Parathyroid adenoma (tissue), 2 donors: ENCODE results near the gene TTN.
A peak's percentile ranks its signal among the peaks of the same experiment; 100 is the strongest.

Experiments
- H2AFZ ChIP-seq: fragments of 300-600 bp; sonication (generic); one replicate; pipeline ENCODE4 v1.7.0; 2017; ENCODE audit warnings: antibody characterized with exemption, mild to moderate bottlenecking
- H3K27ac ChIP-seq: fragments of 300-600 bp; sonication (generic); one replicate; pipeline ENCODE4 v1.7.0; 2017
- H3K27me3 ChIP-seq: fragments of 300-600 bp; sonication (generic); one replicate; pipeline ENCODE4 v1.7.0; 2017; ENCODE audit warnings: low read length; ENCODE audit not compliant: control insufficient read depth, insufficient read depth
- H3K36me3 ChIP-seq: fragments of 300-600 bp; sonication (generic); one replicate; pipeline ENCODE4 v1.7.0; 2017; ENCODE audit warnings: low read length; ENCODE audit not compliant: control insufficient read depth, insufficient read depth
- H3K4me1 ChIP-seq: fragments of 300-600 bp; sonication (generic); one replicate; pipeline ENCODE4 v1.7.0; 2017; ENCODE audit warnings: control low read depth
- H3K4me2 ChIP-seq: fragments of 300-600 bp; sonication (generic); one replicate; pipeline ENCODE4 v1.7.0; 2017; ENCODE audit warnings: low read length
- H3K4me3 ChIP-seq: fragments of 300-600 bp; sonication (generic); one replicate; pipeline ENCODE4 v1.7.0; 2017; ENCODE audit warnings: low read depth, low read length
- H3K79me2 ChIP-seq: fragments of 300-600 bp; sonication (generic); one replicate; pipeline ENCODE4 v1.7.0; 2017; ENCODE audit warnings: control low read depth
- H3K9ac ChIP-seq: fragments of 300-600 bp; sonication (generic); one replicate; pipeline ENCODE4 v1.7.0; 2017; ENCODE audit warnings: mild to moderate bottlenecking
- H3K9me3 ChIP-seq: fragments of 300-600 bp; sonication (generic); one replicate; pipeline ENCODE4 v1.7.0; 2017; ENCODE audit warnings: low read length; ENCODE audit not compliant: control insufficient read depth
- CTCF ChIP-seq: fragments of 300-600 bp; sonication (generic); IDR thresholded peaks from one replicate; pipeline ENCODE4 v1.7.0; 2017; ENCODE audit warnings: antibody characterized with exemption, mild to moderate bottlenecking
- donor health status: primary hyperparathyroidism.

The TTN gene

DNA sequence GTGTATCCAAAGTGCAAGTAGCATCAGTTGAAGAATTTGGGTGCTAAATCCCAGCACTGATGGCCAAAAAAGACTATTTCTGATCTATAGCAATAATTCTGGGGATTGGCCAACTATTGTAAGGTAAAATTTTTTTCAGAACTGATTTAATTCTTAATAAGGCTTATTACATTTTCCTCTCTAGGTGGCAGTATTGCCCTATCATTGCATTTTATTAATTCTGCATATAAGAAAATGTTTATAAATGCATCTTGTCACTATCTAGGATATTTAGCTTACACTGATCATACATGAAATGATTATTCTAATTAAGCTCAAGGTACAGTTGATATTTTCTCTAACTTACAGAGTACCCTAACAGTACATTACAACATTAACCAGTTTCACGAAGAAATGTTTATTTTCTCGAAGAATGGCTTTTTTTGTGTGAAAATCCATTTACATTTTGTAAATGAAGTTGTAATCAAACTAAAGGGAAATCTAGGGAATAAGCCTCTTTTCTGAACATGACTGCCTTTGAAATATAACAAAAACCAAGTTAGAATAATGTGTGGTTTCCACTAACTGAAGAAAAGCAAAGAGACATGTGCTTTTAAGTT lies 11.0 kb downstream of the TTN start:
- Histone ChIP-seq H3K36me3 (no peaks in the 10 kb centered on the region), H3K27ac (no peak overlapping the region), H3K4me3 (no peak overlapping the region), H3K79me2 (no peaks in the 10 kb centered on the region), H3K4me1 (no peaks in the 10 kb centered on the region), H3K9ac (no peak overlapping the region), H3K27me3 (no peaks in the 10 kb centered on the region), H3K4me2 (no peak overlapping the region), H3K9me3 (peaks cover 2% of the 10 kb centered on the region), H2AFZ (no peak overlapping the region)
- peak; percentile 42 for TF ChIP-seq CTCF

GRCh38 chr2:178787934-178788333 lies 19.3 kb downstream of the TTN start:
- Histone ChIP-seq H3K4me1 (no peaks in the 10 kb centered on the region), H3K79me2 (no peaks in the 10 kb centered on the region), H2AFZ (no peak overlapping the region), H3K27ac (no peak overlapping the region), H3K4me2 (no peak overlapping the region), H3K36me3 (no peaks in the 10 kb centered on the region), H3K27me3 (no peaks in the 10 kb centered on the region), H3K9ac (no peak overlapping the region), H3K9me3 (no peaks in the 10 kb centered on the region), H3K4me3 (no peak overlapping the region)
- TF ChIP-seq CTCF = no peak

GRCh38 chr2:178787155-178787554 lies 20.1 kb downstream of the TTN start:
- H3K9me3 ChIP-seq = no peaks in the 10 kb centered on the region
- H3K36me3 ChIP-seq = no peaks in the 10 kb centered on the region
- no peak overlapping the region for H3K27ac ChIP-seq
- H3K27me3 ChIP-seq = no peaks in the 10 kb centered on the region
- no peaks in the 10 kb centered on the region for H3K79me2 ChIP-seq
- H3K4me3 ChIP-seq = no peak overlapping the region
- no peak overlapping the region for H2AFZ ChIP-seq
- no peaks in the 10 kb centered on the region for H3K4me1 ChIP-seq
- H3K9ac ChIP-seq = no peak overlapping the region
- no peak for TF ChIP-seq CTCF
- H3K4me2 ChIP-seq = no peak overlapping the region

GRCh38 chr2:178783889-178784288 lies 23.3 kb downstream of the TTN start:
- Histone ChIP-seq H3K79me2 (no peaks in the 10 kb centered on the region), H3K4me3 (no peak overlapping the region), H3K9ac (no peak overlapping the region), H3K4me2 (no peak overlapping the region), H3K27ac (no peak overlapping the region), H3K27me3 (no peaks in the 10 kb centered on the region), H2AFZ (no peak overlapping the region), H3K9me3 (no peaks in the 10 kb centered on the region), H3K4me1 (no peaks in the 10 kb centered on the region), H3K36me3 (no peaks in the 10 kb centered on the region)
- no peak for TF ChIP-seq CTCF

DNA sequence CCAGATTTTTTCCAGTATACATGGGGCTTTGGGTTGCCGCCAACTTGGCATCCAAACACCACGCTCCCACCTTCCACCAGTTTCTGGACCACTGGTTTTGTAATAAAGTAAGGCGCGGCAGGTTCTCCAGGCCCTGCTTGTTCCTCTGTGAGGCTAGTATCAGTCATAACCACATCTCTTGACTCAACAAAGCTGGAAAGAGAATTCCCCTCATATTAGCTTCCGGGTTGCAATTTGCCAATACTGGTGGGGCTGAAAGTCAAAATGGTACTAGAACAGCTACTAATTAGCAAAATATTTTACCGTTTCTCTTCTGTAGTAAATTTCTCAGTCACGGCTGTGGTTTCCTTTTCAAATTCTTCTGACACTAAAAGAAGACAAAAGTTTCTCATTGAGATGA lies 25.0 kb downstream of the TTN start:
- Histone ChIP-seq H3K4me2 (no peak overlapping the region), H3K9me3 (no peaks in the 10 kb centered on the region), H3K9ac (no peak overlapping the region), H3K27ac (no peak overlapping the region), H3K4me1 (no peaks in the 10 kb centered on the region), H3K4me3 (no peak overlapping the region), H3K27me3 (no peaks in the 10 kb centered on the region), H3K79me2 (no peaks in the 10 kb centered on the region), H2AFZ (no peak overlapping the region), H3K36me3 (no peaks in the 10 kb centered on the region)
- no peak for TF ChIP-seq CTCF
